NCI-H526 (cell line): Measurements from ENCODE around the gene KRTAP4-6.
"Not testable (repeated sequence)": the region's sequence is repeated elsewhere in the genome, so short reads cannot be mapped to it uniquely, and the experiment has no call there.

Source experiments
- DNase-seq, 2 experiments: peaks; one replicate each; lab custom pipeline; 2025; lab: John Stamatoyannopoulos, UW

The KRTAP4-6 gene

GRCh38 chr17:41147531-41148204 lies 7.3 kb upstream of the KRTAP4-6 start:
- no peak for DNase-seq

DNA sequence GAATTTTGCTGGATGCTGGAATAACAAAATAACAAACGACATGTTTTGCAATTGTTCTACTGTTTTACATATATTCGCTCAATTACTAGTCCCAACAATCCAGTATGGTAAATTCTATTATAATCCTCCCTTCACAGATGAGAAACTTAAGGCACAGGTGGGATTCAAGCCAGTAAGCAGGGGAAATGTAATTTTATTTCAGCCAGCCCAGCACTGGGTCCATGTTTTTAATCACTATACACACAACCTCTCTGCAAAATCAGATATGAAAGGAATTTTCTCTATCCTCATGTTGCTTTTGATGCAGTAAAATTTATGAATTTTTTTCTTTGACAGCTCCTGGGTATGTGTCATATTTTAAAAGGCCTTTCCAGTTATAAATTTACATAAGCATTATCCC lies 4.9 kb upstream of the KRTAP4-6 start:
- DNase-seq = no peak

DNA sequence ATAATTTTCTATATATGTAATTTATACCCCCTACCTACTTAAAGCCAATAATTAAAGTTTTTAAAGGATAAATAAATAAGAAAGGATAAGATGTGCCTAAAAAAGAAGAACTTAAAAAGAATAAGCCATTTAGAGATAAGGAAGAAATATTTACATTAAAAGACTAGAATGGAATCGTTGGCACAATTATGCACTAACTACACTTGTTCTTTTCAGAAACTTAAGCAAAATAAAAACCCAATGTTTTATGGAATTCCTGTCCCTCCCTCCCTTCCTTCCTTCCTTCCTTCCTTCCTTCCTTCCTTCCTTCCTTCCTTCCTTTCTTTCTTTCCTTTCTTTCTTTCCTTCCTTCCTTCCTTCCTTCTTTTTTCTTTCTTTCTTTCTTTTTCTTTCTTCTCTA lies 4.5 kb upstream of the KRTAP4-6 start:
- no peak for DNase-seq

- no peak for DNase-seq
Measured at GRCh38 chr17:41141361-41141760, 1.0 kb upstream of the KRTAP4-6 start.

GRCh38 chr17:41139865-41140264 lies 479 bp downstream of the KRTAP4-6 start:
- not testable (repeated sequence) for DNase-seq

DNA sequence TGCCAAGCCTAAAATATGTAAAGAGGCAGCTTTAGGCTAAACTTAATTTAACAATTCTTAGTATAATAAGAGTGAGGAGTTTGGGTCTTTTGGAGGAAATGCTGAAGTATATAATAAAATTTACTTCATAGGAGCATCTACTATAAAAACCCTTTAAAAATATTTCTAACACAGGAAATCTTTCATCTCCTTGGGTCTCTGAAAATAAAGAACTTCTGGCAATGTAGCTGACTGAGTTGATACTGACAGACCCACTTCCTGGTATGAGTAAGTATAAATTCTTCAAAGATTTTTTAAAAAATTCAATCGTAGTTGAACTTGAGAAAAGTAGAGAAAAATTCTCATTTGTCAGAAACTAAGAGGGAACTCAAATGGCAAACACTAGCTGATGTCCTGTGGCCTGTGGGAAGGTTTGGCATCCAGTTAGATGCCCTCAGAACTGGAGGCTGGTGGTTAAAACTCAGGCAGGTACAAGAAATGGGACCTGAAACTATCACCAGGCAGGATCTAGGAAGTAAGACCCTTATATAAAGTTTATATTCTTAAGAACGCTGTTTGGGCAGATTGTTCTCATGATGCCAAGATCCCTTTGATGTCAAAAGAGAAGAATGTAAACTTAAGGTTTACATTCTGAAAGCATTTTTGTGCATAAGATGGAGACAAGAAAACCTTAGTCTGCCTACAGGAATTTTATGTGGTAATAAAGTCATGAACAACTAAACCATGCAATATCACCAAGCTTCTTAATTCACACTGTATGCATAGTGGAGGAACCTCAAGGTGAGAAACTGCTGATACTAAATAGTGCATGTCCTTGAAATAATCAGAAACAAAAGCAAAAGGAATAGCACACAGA lies 6.2 kb downstream of the KRTAP4-6 start:
- DNase-seq = no peak

DNA sequence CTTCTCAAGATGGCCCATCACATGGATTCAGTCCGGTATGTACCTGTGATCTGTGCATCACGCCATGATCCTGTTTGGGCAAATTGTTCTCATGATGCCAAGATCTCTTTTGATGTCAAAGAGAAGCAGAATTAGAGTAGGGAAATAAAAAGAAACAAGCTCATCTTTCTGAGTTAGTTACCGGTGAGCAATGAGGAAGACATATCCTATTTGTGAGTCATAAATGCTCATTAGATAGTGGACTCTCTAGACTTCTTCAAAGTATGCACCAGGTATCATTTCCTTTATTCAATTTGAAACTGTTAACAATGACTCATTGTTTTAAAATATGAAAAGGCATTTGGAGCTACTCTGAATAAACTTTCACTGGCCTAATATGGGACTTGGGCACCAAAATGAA lies 8.4 kb downstream of the KRTAP4-6 start:
- DNase-seq = no peak

- DNase-seq = no peak
Measured at GRCh38 chr17:41127371-41127770, 13.0 kb downstream of the KRTAP4-6 start.

DNA sequence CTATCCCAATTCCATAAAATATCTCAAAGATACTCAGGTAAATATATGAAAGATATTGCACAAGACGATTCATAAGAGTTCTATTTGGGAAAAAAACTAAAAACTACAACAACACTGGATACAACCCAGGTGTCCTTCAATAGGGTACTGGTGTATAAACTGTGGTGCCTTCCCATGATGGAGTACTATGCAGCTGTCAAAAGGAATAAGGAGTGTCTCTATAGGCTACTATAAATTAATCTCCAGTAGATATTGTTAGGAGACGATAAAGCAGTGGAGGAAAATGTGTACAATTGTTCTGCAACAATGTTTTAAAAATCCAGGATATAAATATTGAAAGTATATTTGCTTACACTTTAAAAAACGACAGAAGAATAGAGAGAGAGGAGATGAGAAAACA lies 13.9 kb downstream of the KRTAP4-6 start:
- no peak for DNase-seq

DNA sequence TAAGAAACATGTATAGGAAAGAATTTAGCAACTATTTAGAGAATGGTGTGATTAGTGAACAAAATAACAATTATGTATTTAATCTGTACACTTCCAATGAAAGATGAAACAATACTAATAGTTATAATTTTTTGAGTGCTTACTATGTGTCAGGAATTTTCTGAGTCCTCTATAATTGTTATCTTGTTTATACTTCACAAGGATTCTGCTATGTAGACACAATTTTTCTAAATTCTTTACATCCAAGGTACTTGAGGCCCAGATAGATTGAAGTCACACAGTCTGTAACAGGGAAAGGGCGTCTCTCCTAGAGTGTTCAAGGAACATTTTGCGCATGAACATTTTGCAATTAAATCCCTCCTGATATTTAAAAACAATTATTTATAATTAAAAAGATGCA lies 15.3 kb downstream of the KRTAP4-6 start:
- no peak for DNase-seq

DNA sequence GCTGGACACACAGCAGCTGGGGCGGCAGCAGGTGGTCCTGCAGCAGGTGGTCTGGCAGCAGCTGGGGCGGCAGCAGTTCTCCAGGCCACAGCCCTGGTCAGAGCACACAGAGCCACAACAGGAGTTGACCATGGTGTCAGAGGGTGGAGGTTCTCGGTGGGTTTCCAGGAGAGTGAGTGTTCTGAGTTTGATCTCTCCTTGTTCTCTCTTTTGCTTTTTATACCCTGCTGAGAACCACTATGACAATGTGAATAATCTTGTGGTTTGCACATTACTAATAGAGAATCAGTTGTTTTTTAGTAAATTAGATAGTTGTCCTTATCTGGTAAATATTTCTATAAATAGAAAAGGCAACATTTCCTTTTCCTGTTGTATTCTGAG lies 16.4 kb downstream of the KRTAP4-6 start, which contains the start of gene KRTAP4-12:
Gene KRTAP4-12, minus strand, starts transcription at position 192 of the 381 bp plus-strand sequence. Its CDS starts 60 bp downstream, at position 132.
- DNase-seq = not testable (repeated sequence)

DNA sequence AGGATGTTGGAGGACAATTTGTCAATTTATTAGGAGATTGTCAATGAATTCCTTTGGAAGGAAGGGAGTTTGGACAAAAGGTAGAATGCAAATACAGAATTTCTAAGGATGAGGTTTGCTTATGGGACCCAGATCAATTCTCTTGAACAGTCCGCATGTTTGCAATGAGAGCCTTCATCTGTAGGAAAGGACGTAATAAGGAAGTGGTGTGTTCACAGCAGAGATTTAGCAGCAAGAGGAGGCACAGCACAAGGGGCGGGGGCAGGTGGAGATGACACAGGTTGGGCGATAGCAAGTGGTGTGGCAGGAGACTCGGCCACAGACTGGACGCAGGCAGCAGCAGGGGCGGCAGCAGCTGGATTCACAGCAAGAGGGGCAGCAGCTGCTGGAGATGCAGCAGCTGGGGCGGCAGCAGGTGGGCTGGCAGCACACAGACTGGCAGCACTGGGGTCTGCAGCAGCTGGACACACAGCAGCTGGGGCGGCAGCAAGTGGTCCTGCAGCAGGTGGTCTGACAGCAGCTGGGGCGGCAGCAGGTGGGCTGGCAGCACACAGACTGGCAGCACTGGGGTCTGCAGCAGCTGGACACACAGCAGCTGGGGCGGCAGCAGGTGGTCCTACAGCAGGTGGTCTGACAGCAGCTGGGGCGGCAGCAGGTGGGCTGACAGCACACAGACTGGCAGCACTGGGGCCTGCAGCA lies 16.9 kb downstream of the KRTAP4-6 start:
- not testable (repeated sequence) for DNase-seq

DNA sequence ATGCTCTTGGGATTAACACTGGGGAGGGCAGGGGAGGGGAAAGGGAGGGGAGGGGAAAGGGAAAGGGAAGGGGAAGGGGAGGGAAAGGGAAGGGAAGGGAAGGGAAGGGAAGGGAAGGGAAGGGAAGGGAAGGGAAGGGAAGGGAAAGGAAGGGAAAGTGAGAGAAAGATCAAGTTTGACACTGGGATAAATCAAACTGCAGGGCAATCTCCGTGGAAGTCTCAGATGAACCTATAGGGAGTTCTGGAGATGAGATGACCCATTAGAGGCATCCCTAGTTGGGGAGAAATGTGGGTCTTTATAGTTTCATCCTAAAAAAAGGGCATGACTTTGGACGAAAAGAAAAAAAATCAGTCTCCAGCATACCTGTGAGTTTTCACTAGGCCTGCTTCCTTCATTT lies 18.6 kb downstream of the KRTAP4-6 start:
- no peak for DNase-seq

DNA sequence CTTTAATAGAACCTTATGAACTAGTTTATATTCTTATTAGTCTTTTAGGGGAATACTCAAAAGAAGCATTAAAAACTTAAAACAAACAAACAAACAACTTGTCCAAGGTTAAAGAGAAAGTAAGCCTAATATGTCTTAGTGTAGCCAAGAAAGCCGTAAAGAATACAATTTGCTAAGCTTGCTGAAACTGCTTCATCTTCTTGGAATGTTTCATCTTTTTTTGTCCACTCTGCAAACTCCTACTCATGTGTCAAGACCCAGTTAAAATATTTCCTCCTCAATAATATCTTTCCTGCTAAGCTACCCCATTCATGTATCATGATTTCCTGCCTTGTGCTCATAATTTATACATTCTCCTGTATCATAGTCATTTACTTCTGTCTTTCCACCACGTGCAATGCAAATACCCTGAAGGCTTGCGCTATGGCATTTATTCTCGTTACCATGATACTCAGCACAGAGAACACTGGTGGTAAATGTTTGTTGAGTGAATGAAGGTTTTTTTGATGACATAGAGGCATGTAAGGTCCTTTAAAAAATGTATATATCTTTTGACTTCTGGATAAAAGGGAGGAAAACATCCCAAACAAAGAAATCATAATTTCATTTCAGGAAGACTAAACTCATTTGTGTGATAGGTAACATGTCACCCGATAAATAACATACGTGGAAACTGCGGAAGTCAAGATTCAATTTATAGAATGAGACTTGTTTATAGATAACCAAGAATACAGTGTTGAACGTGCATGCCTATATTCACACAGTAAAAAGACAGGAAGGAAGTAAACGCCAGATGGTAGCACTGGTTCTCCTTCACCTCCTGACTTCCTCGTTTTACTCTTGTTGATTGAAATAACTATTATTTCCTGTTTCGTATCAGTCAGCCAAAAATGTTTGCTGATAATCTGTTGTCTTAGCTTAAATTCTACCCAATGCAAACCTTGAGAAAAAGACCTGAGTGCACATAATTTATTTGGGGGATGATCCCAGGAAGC lies 20.4 kb downstream of the KRTAP4-6 start:
- not testable (repeated sequence) for DNase-seq

- no peak for DNase-seq
Measured at GRCh38 chr17:41118721-41119120, 21.6 kb downstream of the KRTAP4-6 start.

GRCh38 chr17:41117846-41118386 lies 22.4 kb downstream of the KRTAP4-6 start, which contains the start of gene KRTAP4-11:
TSS of gene KRTAP4-11 (minus strand) at chr17:41118373. CDS start at chr17:41118315, 58 bp downstream.
- not testable (repeated sequence) for DNase-seq

DNA sequence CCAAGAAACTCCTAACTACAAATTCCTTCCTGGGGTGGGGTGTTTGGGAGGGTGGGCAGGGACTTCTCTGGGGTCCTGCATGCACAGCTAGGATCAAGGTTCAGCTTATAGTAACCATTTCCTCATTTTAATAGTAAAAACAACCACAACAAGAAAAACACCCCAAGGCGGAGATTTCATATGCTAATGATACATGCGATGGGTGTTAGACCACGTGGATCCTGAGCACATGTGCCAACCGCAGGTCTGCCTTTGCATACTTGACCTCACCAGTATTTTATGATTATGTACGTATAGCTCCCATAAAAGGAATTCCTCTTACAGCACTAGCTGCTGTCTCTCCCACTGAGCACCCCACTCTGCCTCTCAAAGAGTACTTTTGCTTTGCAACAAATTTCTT lies 24.0 kb downstream of the KRTAP4-6 start:
- peak; percentile 10 to 23 for DNase-seq

- no peak for DNase-seq
Measured at GRCh38 chr17:41111151-41111885, 29.0 kb downstream of the KRTAP4-6 start.

GRCh38 chr17:41108728-41109386 lies 31.5 kb downstream of the KRTAP4-6 start:
- not testable (repeated sequence) for DNase-seq
